Erythroblast (primary cell): ENCODE results near the gene ZNRF1.

Source experiments
- GATA1 ChIP-seq: IDR thresholded peaks from 2 replicates; pipeline ENCODE4 v1.6.1; 2011; ENCODE audit warnings: low read depth, mild to moderate bottlenecking, control low read depth, low read length, moderate library complexity
- POLR2A ChIP-seq: IDR thresholded peaks from 2 replicates; pipeline ENCODE4 v1.6.1; 2011; ENCODE audit warnings: mild to moderate bottlenecking, low read length

DNA sequence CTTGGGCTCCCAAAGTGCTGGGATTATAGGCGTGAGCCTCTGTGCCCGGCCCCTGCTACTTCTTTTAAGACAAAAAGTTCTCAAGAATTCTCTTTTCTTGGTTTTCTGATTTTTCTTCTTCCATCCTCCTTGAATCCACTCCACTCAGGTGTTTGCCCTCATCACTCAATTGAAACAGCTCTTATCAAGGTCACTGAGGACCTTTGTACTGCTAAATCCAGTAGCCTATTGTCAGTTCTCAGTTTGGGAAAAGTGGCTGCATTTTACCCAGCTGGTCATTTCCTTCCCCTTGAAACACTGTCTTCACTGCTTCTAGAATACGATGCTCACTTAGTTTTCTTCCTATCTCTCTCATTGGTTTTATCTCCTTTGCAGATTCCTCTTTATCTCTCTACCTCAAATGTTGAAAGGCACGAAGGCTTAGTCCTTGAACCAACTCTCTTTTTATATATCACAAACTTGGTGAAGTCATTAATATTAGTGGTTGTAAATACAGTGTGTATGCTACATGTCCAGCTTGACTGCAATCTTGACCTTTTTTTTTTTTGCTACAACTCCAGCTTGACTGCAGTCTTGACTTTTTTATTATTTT lies 29.8 kb downstream of the ZNRF1 start:
- TF ChIP-seq POLR2A (no peak), GATA1 (no peak)
